Measurements from ENCODE around the gene WASHC4. TPM values are rescaled to one million over a fixed set of nuclear protein-coding genes. Genes with fewer than 3 reads are reported as not detected.
A peak's percentile ranks its signal among the peaks of the same experiment; 100 is the strongest.

Gene WASHC4
- total and polyA plus RNA-seq, 11 donors, result 9.3 to 42.9 (median 23.2) TPM

DNA sequence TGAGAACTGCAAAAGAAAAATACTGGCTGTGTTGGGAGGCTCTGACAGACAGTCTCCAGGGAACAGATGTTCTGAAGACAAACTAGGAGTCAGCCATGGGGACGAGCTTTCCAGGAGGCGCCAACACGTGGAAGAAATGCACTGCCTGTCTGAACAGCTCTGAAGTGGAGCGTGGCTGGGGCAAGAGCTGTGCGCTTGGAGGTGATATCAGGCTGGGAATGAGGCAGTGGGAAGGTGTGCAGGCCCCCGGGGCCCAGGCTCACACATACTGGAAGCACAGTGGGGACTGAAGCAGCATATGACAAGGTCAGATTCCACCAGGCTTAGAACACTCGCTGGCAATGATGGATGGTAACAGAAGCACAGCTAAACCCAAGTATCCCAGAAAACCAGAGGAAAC, 110.9 kb downstream of the WASHC4 start:
- H3K36me3 ChIP-seq, result peaks cover 0 to 79% (median 53%) of the 10 kb centered on the region in 9 donors
- peak overlapping the region in 10 of 12 donors; percentile 23 to 68 (median 52) for H3K27ac ChIP-seq
- TF ChIP-seq, protein P1, sequence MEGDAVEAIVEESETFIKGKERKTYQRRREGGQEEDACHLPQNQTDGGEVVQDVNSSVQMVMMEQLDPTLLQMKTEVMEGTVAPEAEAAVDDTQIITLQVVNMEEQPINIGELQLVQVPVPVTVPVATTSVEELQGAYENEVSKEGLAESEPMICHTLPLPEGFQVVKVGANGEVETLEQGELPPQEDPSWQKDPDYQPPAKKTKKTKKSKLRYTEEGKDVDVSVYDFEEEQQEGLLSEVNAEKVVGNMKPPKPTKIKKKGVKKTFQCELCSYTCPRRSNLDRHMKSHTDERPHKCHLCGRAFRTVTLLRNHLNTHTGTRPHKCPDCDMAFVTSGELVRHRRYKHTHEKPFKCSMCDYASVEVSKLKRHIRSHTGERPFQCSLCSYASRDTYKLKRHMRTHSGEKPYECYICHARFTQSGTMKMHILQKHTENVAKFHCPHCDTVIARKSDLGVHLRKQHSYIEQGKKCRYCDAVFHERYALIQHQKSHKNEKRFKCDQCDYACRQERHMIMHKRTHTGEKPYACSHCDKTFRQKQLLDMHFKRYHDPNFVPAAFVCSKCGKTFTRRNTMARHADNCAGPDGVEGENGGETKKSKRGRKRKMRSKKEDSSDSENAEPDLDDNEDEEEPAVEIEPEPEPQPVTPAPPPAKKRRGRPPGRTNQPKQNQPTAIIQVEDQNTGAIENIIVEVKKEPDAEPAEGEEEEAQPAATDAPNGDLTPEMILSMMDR (IDR thresholded peaks at IDR 0.05), result peak in 1 of 12 donors; percentile 21
- no peak for TF ChIP-seq POLR2A (IDR thresholded peaks at IDR 0.05)
- no peaks in the 10 kb centered on the region for H3K9me3 ChIP-seq
- intact Hi-C loops (cut with DNase I), result loop anchor here in 1 of 10 donors (2.0 kb wide), 1 partner anchor 14 kb away; no protein-coding TSS in a partner anchor
- H3K4me3 ChIP-seq, result no peak overlapping the region
- ATAC-seq (peak; percentile 66 to 83 (median 68)), DNase-seq (peak in 4 of 5 donors; percentile 35 to 67 (median 44))
- no peaks in the 10 kb centered on the region for H3K27me3 ChIP-seq
- peaks cover 0 to 61% (median 47%) of the 10 kb centered on the region in 12 donors for H3K4me1 ChIP-seq
- 37 to 43% (median 39%) methylated on average over 7 of the region's 7 CpGs for WGBS, 4 donors

Other genes with a start within 250 kb of the WASHC4 start
- 10 to 100 TPM in 2 of 9 donors, 1 to 10 TPM in 7; 1.3 to 12.8 (median 4.2) TPM for gene SLC41A2, start 149.4 kb upstream of the WASHC4 start, total RNA-seq
- 1 to 10 TPM in 1 of 2 donors, under 1 TPM in 1; 0.30 to 1.1 TPM for gene SLC41A2, start 149.4 kb upstream of the WASHC4 start, polyA plus RNA-seq
- 10 to 100 TPM in 4 of 9 donors, 1 to 10 TPM in 5; 3.5 to 14.5 (median 9.3) TPM for gene NOPCHAP1, start 121.4 kb upstream of the WASHC4 start, total RNA-seq
- 1 to 10 TPM; 5.6 to 7.4 TPM for gene NOPCHAP1, start 121.4 kb upstream of the WASHC4 start, polyA plus RNA-seq
- gene ALDH1L2, start 23.3 kb upstream of the WASHC4 start, total RNA-seq, result 1 to 10 TPM in 8 of 9 donors, under 1 TPM in 1; 0.81 to 6.7 (median 2.0) TPM
- gene ALDH1L2, start 23.3 kb upstream of the WASHC4 start, polyA plus RNA-seq, result 1 to 10 TPM in 1 of 2 donors, under 1 TPM in 1; 0.53 to 2.3 TPM
- 10 to 100 TPM; 14.1 to 36.7 (median 17.1) TPM for gene APPL2, start 128.4 kb downstream of the WASHC4 start, total RNA-seq
- 10 to 100 TPM in 1 of 2 donors, 1 to 10 TPM in 1; 7.7 to 12.5 TPM for gene APPL2, start 128.4 kb downstream of the WASHC4 start, polyA plus RNA-seq
- gene C12orf75, start 223.0 kb downstream of the WASHC4 start, total RNA-seq, result 10 to 100 TPM in 2 of 9 donors, 1 to 10 TPM in 3, under 1 TPM in 3, not detected in 1; 0.52 to 14.5 (median 1.5) TPM
- gene C12orf75, start 223.0 kb downstream of the WASHC4 start, polyA plus RNA-seq, result 1 to 10 TPM in 1 of 2 donors, under 1 TPM in 1; 0.33 to 1.7 TPM